SJSA1 (cell line): ENCODE measurements around the gene HPSE2. TPM values are rescaled to one million over a fixed set of nuclear protein-coding genes. Genes with fewer than 3 reads are reported as not detected.

Experiments
- DNase-seq, 2 experiments: peaks; one replicate each; pipeline ENCODE4 v3.0.0-alpha.2; 2015 to 2020; ENCODE audit warnings: low spot score in 2 of 2, low read depth in 1 of 2
- H3K27ac ChIP-seq: fragments of 250-450 bp; sonication (Bioruptor Pico); 2 replicates; pipeline ENCODE4 v1.5.1; 2020; ENCODE audit warnings: mild to moderate bottlenecking, moderate library complexity
- H3K27me3 ChIP-seq: fragments of 250-450 bp; sonication (Bioruptor Pico); replicated peaks from 2 replicates; pipeline ENCODE4 v1.5.1; 2020; ENCODE audit warnings: mild to moderate bottlenecking, moderate library complexity
- H3K36me3 ChIP-seq: fragments of 250-450 bp; sonication (Bioruptor Pico); 2 replicates; pipeline ENCODE4 v1.5.1; 2020; ENCODE audit warnings: mild to moderate bottlenecking
- H3K4me1 ChIP-seq: fragments of 250-450 bp; sonication (Bioruptor Pico); replicated peaks from 2 replicates; pipeline ENCODE4 v1.6.1; 2021; ENCODE audit warnings: mild to moderate bottlenecking
- H3K4me3 ChIP-seq: fragments of 250-450 bp; sonication (Bioruptor Pico); 2 replicates; pipeline ENCODE4 v1.5.1; 2020; ENCODE audit warnings: mild to moderate bottlenecking
- H3K9me3 ChIP-seq: fragments of 250-450 bp; sonication (Bioruptor Pico); replicated peaks from 2 replicates; pipeline ENCODE4 v1.5.1; 2020; ENCODE audit warnings: mild to moderate bottlenecking
- total RNA-seq: library from RNA; depleted of rRNA; stranded (reverse); fragments of >200 nt; shearing (Covaris generic); gene quantifications from 2 replicates; pipeline ENCODE4 v1.2.3, GENCODE V29; 2014

Gene HPSE2
- total RNA-seq, 1 experiment from 2014 or later = not detected

GRCh38 chr10:98429320-98430072, 806.2 kb downstream of the HPSE2 start:
- Histone ChIP-seq H3K9me3 (no peaks in the 10 kb centered on the region), H3K4me1 (no peaks in the 10 kb centered on the region), H3K27ac (no peak overlapping the region), H3K27me3 (no peaks in the 10 kb centered on the region), H3K36me3 (peaks cover 53% of the 10 kb centered on the region), H3K4me3 (no peak overlapping the region)
- DNase-seq = peak in 1 of 2 experiments; percentile 40

- no peaks in the 10 kb centered on the region for H3K4me1 ChIP-seq
- H3K27ac ChIP-seq = no peak overlapping the region
- no peak overlapping the region for H3K4me3 ChIP-seq
- peaks cover 54% of the 10 kb centered on the region for H3K36me3 ChIP-seq
- no peak for DNase-seq
- H3K27me3 ChIP-seq = no peaks in the 10 kb centered on the region
- no peaks in the 10 kb centered on the region for H3K9me3 ChIP-seq
Observed at GRCh38 chr10:98427011-98427515, 808.6 kb downstream of the HPSE2 start.

GRCh38 chr10:98425511-98426352, 809.9 kb downstream of the HPSE2 start:
- Histone ChIP-seq H3K4me3 (no peak overlapping the region), H3K9me3 (no peaks in the 10 kb centered on the region), H3K36me3 (peaks cover 50% of the 10 kb centered on the region), H3K27ac (no peak overlapping the region), H3K27me3 (no peaks in the 10 kb centered on the region), H3K4me1 (no peaks in the 10 kb centered on the region)
- DNase-seq = peak in 1 of 2 experiments; percentile 28

- Histone ChIP-seq H3K36me3 (peaks cover 46% of the 10 kb centered on the region), H3K4me1 (no peaks in the 10 kb centered on the region), H3K4me3 (no peak overlapping the region), H3K9me3 (no peaks in the 10 kb centered on the region), H3K27me3 (no peaks in the 10 kb centered on the region), H3K27ac (no peak overlapping the region)
- DNase-seq = peak in 1 of 2 experiments; percentile 27
Observed at GRCh38 chr10:98424295-98425254, 811.1 kb downstream of the HPSE2 start.

- Histone ChIP-seq H3K27ac (no peak overlapping the region), H3K4me1 (no peaks in the 10 kb centered on the region), H3K36me3 (peaks cover 47% of the 10 kb centered on the region), H3K4me3 (no peak overlapping the region), H3K9me3 (no peaks in the 10 kb centered on the region), H3K27me3 (no peaks in the 10 kb centered on the region)
- DNase-seq = peak in 1 of 2 experiments; percentile 25
Observed at GRCh38 chr10:98423691-98424120, 811.9 kb downstream of the HPSE2 start.

- Histone ChIP-seq H3K27me3 (no peaks in the 10 kb centered on the region), H3K4me1 (no peaks in the 10 kb centered on the region), H3K9me3 (no peaks in the 10 kb centered on the region), H3K4me3 (no peak overlapping the region), H3K27ac (no peak overlapping the region), H3K36me3 (peaks cover 47% of the 10 kb centered on the region)
- peak in 1 of 2 experiments; percentile 30 for DNase-seq
Observed at GRCh38 chr10:98422182-98422581, 813.5 kb downstream of the HPSE2 start.

GRCh38 chr10:98420786-98421185, 814.9 kb downstream of the HPSE2 start:
- no peaks in the 10 kb centered on the region for H3K27me3 ChIP-seq
- peak in 1 of 2 experiments; percentile 37 for DNase-seq
- H3K27ac ChIP-seq = no peak overlapping the region
- peaks cover 39% of the 10 kb centered on the region for H3K36me3 ChIP-seq
- no peak overlapping the region for H3K4me3 ChIP-seq
- no peaks in the 10 kb centered on the region for H3K9me3 ChIP-seq
- H3K4me1 ChIP-seq = peaks cover under 1% of the 10 kb centered on the region

- peaks cover 11% of the 10 kb centered on the region for H3K4me1 ChIP-seq
- peaks cover 36% of the 10 kb centered on the region for H3K36me3 ChIP-seq
- DNase-seq = peak in 1 of 2 experiments; percentile 27
- no peak overlapping the region for H3K4me3 ChIP-seq
- H3K27me3 ChIP-seq = no peaks in the 10 kb centered on the region
- no peak overlapping the region for H3K27ac ChIP-seq
- no peaks in the 10 kb centered on the region for H3K9me3 ChIP-seq
Observed at GRCh38 chr10:98419469-98420261, 816.0 kb downstream of the HPSE2 start.

- no peak overlapping the region for H3K4me3 ChIP-seq
- DNase-seq = peak in 1 of 2 experiments; percentile 33
- peaks cover 38% of the 10 kb centered on the region for H3K36me3 ChIP-seq
- peaks cover 17% of the 10 kb centered on the region for H3K4me1 ChIP-seq
- H3K27me3 ChIP-seq = no peaks in the 10 kb centered on the region
- H3K27ac ChIP-seq = no peak overlapping the region
- H3K9me3 ChIP-seq = no peaks in the 10 kb centered on the region
Observed at GRCh38 chr10:98418665-98419468, 816.8 kb downstream of the HPSE2 start.

GRCh38 chr10:98417973-98418664, 817.5 kb downstream of the HPSE2 start:
- Histone ChIP-seq H3K27me3 (no peaks in the 10 kb centered on the region), H3K4me3 (no peak overlapping the region), H3K27ac (no peak overlapping the region), H3K9me3 (no peaks in the 10 kb centered on the region), H3K4me1 (peaks cover 17% of the 10 kb centered on the region), H3K36me3 (peaks cover 36% of the 10 kb centered on the region)
- DNase-seq = peak in 1 of 2 experiments; percentile 34

GRCh38 chr10:98417481-98417959, 818.1 kb downstream of the HPSE2 start:
- no peaks in the 10 kb centered on the region for H3K27me3 ChIP-seq

More at GRCh38 chr10:98417481-98417959, 818.1 kb downstream of the HPSE2 start:
- no peak overlapping the region for H3K27ac ChIP-seq
- peak in 1 of 2 experiments; percentile 37 for DNase-seq
- H3K36me3 ChIP-seq = peaks cover 31% of the 10 kb centered on the region
- H3K9me3 ChIP-seq = no peaks in the 10 kb centered on the region
- H3K4me3 ChIP-seq = no peak overlapping the region
- H3K4me1 ChIP-seq = peaks cover 17% of the 10 kb centered on the region
